Measurements from ENCODE around the gene DPY19L1.
"Not testable (repeated sequence)": the region's sequence is repeated elsewhere in the genome, so short reads cannot be mapped to it uniquely, and the experiment has no call there.

Gene DPY19L1

GRCh38 chr7:34918198-34918861 is 119.0 kb downstream of the DPY19L1 start:
- DNase-seq (ENCODE audit: low spot score) = not testable (repeated sequence)

- not testable (repeated sequence) for DNase-seq (ENCODE audit: low spot score)
These were observed 119.8 kb downstream of the DPY19L1 start for GRCh38 chr7:34917515-34917914.

- no peak for DNase-seq (ENCODE audit: low spot score)
These were observed 121.0 kb downstream of the DPY19L1 start for GRCh38 chr7:34916267-34916666.

- no peak for DNase-seq (ENCODE audit: low spot score)
These were observed 125.0 kb downstream of the DPY19L1 start for GRCh38 chr7:34912236-34912635.

- not testable (repeated sequence) for DNase-seq (ENCODE audit: low spot score)
These were observed 130.9 kb downstream of the DPY19L1 start for GRCh38 chr7:34906266-34906850.

- DNase-seq (ENCODE audit: low spot score) = no peak
These were observed 132.3 kb downstream of the DPY19L1 start for GRCh38 chr7:34904987-34905386.

- DNase-seq (ENCODE audit: low spot score) = not testable (repeated sequence)
These were observed 133.4 kb downstream of the DPY19L1 start for GRCh38 chr7:34903921-34904320.

- DNase-seq (ENCODE audit: low spot score) = no peak
These were observed 135.1 kb downstream of the DPY19L1 start for GRCh38 chr7:34902182-34902581.

GRCh38 chr7:34900891-34901513 is 136.3 kb downstream of the DPY19L1 start:
- no peak for DNase-seq (ENCODE audit: low spot score)

- no peak for DNase-seq (ENCODE audit: low spot score)
These were observed 142.1 kb downstream of the DPY19L1 start for GRCh38 chr7:34895202-34895601.

- no peak for DNase-seq (ENCODE audit: low spot score)
These were observed 147.3 kb downstream of the DPY19L1 start for GRCh38 chr7:34889951-34890350.

- DNase-seq (ENCODE audit: low spot score) = no peak
These were observed 150.4 kb downstream of the DPY19L1 start for GRCh38 chr7:34886856-34887255.

- not testable (repeated sequence) for DNase-seq (ENCODE audit: low spot score)
These were observed 153.4 kb downstream of the DPY19L1 start for GRCh38 chr7:34883855-34884254.

GRCh38 chr7:34879871-34880270 is 157.4 kb downstream of the DPY19L1 start:
- DNase-seq (ENCODE audit: low spot score) = no peak

GRCh38 chr7:34878944-34879735 is 158.1 kb downstream of the DPY19L1 start:
- DNase-seq (ENCODE audit: low spot score) = not testable (repeated sequence)

Measured in HuH-7.5 (cell line).